NT2/D1 (cell line): ENCODE data around the gene VPS33A.

ENCODE experiments used
- DNase-seq: peaks from one replicate; pipeline ENCODE4 v3.0.0-alpha.2; 2011; ENCODE audit warnings: low read depth, low spot score
- H3K27me3 ChIP-seq: 2 replicates; pipeline ENCODE4 v1.6.0; 2011; ENCODE audit warnings: mild to moderate bottlenecking; ENCODE audit not compliant: insufficient read length, insufficient read depth
- H3K36me3 ChIP-seq: 2 replicates; pipeline ENCODE4 v1.6.1; 2011; ENCODE audit warnings: mild to moderate bottlenecking, low read length, mixed read lengths; ENCODE audit not compliant: insufficient read depth, insufficient read length
- H3K4me1 ChIP-seq: 2 replicates; pipeline ENCODE4 v1.5.1; 2011; ENCODE audit not compliant: insufficient read depth, insufficient read length
- H3K4me3 ChIP-seq: 2 replicates; pipeline ENCODE4 v1.5.1; 2011; ENCODE audit warnings: low read depth; ENCODE audit not compliant: insufficient read length
- H3K9ac ChIP-seq: 2 replicates; pipeline ENCODE4 v1.6.0; 2011; ENCODE audit warnings: low read depth; ENCODE audit not compliant: insufficient read length
- H3K9me3 ChIP-seq: 2 replicates; pipeline ENCODE4 v1.5.1; 2011; ENCODE audit warnings: mild to moderate bottlenecking, low read length; ENCODE audit not compliant: insufficient read depth
- SUZ12 ChIP-seq: IDR thresholded peaks from 2 replicates; pipeline ENCODE4 v1.6.1; 2011; ENCODE audit not compliant: insufficient read length, insufficient read depth; ENCODE audit errors: extremely low read depth
- YY1 ChIP-seq: IDR thresholded peaks from 2 replicates; pipeline ENCODE4 v1.6.1; 2011; ENCODE audit not compliant: insufficient read length, insufficient read depth
- ZNF274 ChIP-seq: IDR thresholded peaks from 2 replicates; pipeline ENCODE4 v1.6.1; 2011; ENCODE audit warnings: mild to moderate bottlenecking, low read depth, low read length

VPS33A gene

DNA sequence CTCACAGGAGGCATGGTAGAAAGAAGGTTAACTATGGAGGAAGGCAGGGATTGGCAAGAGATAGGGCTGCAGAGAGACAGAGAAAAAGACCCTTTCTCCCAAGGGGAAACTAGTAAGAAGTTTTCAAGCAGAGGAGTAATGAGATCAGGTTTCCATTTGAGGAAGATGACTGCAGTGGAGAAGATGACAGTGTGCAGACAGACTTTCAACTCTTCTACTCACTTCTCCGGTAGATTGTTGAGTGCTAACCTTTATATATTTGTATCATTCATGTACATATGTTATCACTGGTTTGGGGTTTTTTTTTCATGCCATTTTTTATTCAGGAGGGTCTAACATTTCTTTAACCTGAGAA, 68.7 kb downstream of the VPS33A start:
- Histone ChIP-seq H3K4me3 (no peak overlapping the region), H3K9ac (no peak overlapping the region), H3K27me3 (peaks cover 12% of the 10 kb centered on the region), H3K4me1 (peaks cover 9% of the 10 kb centered on the region), H3K9me3 (peaks cover 11% of the 10 kb centered on the region; the same call in 1 of the 2 replicates), H3K36me3 (no peaks in the 10 kb centered on the region)
- TF ChIP-seq SUZ12 (no peak), ZNF274 (no peak), YY1 (no peak)
- DNase-seq = no peak

DNA sequence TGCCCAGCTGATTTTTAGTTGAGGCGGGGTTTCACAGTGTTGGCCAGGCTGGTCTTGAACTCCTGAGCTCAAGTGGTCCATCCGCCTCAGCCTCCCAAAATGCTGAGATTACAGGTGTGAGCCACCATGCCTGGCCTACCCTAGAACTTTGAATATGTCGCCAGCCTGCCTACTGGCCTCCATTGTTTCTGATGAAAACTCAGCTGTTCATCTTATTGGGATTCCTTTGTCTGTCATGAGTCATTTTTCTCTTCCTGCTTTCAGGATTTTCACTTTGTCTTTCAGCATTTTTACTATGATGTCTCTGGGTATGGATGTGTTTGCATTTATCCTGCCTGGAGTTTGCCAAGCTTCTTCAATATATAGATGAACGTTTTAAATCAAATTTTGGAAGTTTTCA, 70.9 kb downstream of the VPS33A start:
- Histone ChIP-seq H3K27me3 (no peaks in the 10 kb centered on the region), H3K9ac (no peak overlapping the region), H3K4me1 (peaks cover 3% of the 10 kb centered on the region), H3K9me3 (peaks cover 11% of the 10 kb centered on the region; the same call in 1 of the 2 replicates), H3K36me3 (no peaks in the 10 kb centered on the region), H3K4me3 (no peak overlapping the region)
- DNase-seq = no peak
- TF ChIP-seq SUZ12 (no peak), YY1 (no peak), ZNF274 (no peak)

DNA sequence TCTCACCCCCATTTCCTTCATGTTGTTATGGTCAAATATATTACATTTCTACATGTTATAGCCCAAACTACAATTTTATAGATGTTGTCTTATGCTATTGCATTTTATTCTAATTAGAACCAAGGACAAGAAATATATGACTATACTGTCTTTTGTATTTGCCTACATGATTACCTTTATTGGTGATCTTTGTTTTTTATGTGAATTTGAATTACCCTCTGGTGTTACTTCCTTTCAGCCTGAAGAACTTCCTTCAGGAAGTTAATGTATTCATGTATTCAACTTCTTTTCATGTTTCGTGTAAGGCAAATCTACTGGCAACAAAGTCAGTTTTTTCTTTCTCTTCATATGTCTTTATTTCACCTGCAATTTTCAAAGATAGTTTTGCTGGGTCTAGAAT, 71.5 kb downstream of the VPS33A start:
- Histone ChIP-seq H3K4me1 (peaks cover 2% of the 10 kb centered on the region), H3K27me3 (no peaks in the 10 kb centered on the region), H3K4me3 (no peak overlapping the region), H3K36me3 (no peaks in the 10 kb centered on the region), H3K9ac (no peak overlapping the region), H3K9me3 (peaks cover 11% of the 10 kb centered on the region; the same call in 1 of the 2 replicates)
- TF ChIP-seq ZNF274 (no peak), YY1 (no peak), SUZ12 (no peak)
- no peak for DNase-seq

DNA sequence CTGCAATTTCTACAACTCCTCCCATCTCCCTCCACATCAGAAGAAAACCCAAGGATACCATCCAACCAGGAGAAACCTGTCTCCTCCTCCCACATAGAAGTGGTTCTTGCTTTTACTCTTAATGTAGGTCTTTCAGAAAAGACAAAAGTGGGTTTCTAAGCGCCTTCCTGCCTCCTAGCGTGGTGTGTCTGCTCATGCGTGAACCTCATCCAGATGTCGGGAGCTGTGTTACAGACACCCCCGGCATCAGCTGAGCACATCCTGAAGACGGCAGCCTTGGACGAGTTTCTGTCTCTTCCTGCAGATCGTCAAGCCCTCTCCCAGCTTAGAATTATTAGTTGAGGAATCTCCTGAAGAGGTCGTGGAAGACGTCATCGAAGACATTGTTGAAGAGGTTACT, 73.9 kb downstream of the VPS33A start:
- TF ChIP-seq SUZ12 = no peak
- no peak for TF ChIP-seq ZNF274
- no peak for TF ChIP-seq YY1

DNA sequence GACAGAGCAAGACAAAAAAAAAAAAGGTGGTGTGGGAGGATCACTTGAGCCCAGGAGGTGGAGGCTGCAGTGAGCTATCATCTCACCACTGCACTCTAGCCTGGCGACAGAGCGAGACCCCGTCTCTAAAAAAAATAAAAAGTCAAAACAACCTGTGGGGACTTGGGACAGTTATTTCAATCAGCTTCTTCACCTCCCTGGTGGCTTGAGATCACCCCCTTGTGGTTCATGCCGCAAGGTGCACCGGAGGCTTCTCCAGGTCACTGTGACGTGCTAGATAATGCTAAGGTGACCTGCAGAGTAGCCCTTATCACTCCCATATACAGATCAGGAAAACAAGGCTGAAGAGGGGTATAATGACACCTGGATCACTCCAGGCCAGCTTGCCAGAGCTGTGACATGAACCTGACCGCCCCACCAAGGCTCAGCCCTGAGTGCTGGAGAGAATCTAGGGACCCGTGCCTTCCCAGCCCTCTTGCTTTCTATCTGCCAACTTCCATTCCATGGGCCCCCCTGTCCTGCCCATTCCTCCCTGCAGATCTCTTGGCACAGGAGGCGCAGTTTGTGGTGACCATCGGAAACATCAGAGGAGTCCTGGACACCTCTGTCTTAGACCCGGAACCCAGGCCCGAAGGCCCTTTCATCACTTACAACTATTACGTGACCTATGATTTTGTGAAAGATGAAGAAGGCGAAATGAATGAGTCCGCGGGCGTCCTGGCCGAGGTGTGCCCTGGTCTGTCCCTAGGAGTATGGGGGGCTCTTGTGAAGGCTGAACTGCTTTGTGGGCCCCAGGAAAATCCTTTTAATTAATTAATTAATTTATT, 75.2 kb downstream of the VPS33A start:
- TF ChIP-seq ZNF274 (no peak), YY1 (no peak), SUZ12 (no peak)
- Histone ChIP-seq H3K27me3 (no peaks in the 10 kb centered on the region), H3K9me3 (peaks cover 11% of the 10 kb centered on the region; the same call in 1 of the 2 replicates), H3K36me3 (no peaks in the 10 kb centered on the region), H3K4me3 (no peak overlapping the region), H3K4me1 (peaks cover 3% of the 10 kb centered on the region), H3K9ac (no peak overlapping the region)
- DNase-seq = peak; percentile 62

More for the DNA sequence above, 73.9 kb downstream of the VPS33A start:
- Histone ChIP-seq H3K4me1 (peaks cover 2% of the 10 kb centered on the region), H3K36me3 (no peaks in the 10 kb centered on the region), H3K9me3 (peaks cover 11% of the 10 kb centered on the region; the same call in 1 of the 2 replicates), H3K27me3 (no peaks in the 10 kb centered on the region), H3K4me3 (no peak overlapping the region), H3K9ac (no peak overlapping the region)
- no peak for DNase-seq

DNA sequence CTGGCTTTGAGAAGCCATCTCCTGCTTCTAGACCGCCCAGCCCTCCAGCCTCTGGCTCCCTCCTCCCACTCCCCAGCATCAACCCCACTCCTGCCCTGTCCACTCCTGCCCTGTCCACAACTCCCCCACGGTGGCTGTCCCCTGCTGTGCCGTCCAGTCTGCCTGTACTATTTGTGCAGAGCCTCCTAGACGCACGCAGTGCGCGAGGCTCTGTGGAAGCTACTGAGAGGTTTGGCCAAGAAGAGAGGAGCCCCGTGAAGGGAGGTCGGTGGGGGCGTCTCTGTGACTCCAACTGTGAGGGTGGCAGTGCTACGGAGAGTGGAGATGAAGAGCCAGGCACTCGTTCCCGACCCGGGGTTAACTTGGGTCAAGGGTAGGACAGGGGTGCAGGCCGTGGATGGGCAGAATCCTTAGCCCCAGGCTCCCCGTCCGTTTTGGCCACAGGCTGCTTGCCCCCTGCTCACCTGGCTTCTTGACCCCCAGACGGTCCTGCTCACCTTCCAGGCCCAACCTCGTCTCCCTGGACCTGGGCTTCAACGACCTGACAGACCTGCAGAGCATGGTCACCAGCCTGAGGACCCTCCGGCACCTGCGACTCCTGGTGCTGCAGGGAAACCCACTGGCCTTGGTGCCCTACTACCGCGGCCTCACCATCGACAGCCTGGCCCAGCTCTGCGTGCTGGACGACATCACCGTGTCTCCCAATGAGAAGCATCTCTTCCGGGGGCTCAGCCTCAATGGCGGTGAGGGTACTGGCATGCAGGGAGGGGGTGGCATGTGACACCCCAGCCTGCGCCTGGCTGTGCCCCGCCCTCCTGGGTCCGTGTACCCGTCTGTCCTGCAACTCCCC, 76.4 kb downstream of the VPS33A start:
- H3K36me3 ChIP-seq = no peaks in the 10 kb centered on the region
- TF ChIP-seq SUZ12 (no peak), ZNF274 (no peak), YY1 (no peak)
- H3K27me3 ChIP-seq = peaks cover 8% of the 10 kb centered on the region
- no peak overlapping the region for H3K4me3 ChIP-seq
- peaks cover 3% of the 10 kb centered on the region for H3K4me1 ChIP-seq
- peaks cover 3% of the 10 kb centered on the region; the same call in 1 of the 2 replicates for H3K9me3 ChIP-seq
- no peak for DNase-seq
- no peak overlapping the region for H3K9ac ChIP-seq

DNA sequence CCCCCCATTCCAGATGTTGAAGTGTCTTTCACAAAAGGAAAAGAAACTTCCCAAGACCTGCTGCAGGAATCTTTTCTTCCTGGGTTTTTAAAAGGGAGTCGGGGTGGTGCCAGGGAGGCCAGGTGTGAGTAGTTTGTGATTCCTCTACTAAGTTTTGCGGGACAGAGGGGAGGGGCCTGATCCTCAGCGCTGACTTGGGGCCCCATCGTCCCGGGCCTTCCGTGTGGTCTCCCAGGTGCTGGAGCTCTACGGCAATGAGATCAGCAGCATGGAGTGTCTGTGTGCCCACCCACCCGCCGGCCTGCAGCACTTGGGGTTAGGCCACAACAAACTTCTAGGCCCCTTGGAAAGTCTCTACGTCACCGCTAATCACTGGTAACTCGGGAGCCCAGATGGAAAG, 78.8 kb downstream of the VPS33A start:
- peaks cover 28% of the 10 kb centered on the region for H3K27me3 ChIP-seq
- H3K36me3 ChIP-seq = no peaks in the 10 kb centered on the region
- H3K4me1 ChIP-seq = peaks cover 3% of the 10 kb centered on the region
- no peak for TF ChIP-seq SUZ12
- TF ChIP-seq ZNF274 = no peak
- no peak for TF ChIP-seq YY1
- no peaks in the 10 kb centered on the region for H3K9me3 ChIP-seq
- no peak overlapping the region for H3K4me3 ChIP-seq
- no peak for DNase-seq
- no peak overlapping the region for H3K9ac ChIP-seq
